Measurements from ENCODE around the gene TXNRD2.
"Not testable (repeated sequence)": the region's sequence is repeated elsewhere in the genome, so short reads cannot be mapped to it uniquely, and the experiment has no call there.

Gene TXNRD2

GRCh38 chr22:19935123-19935718 lies 6.4 kb downstream of the TXNRD2 start:
- not testable (repeated sequence) for H3K27me3 ChIP-seq (ENCODE audit: control insufficient read depth, insufficient read depth, low read length); H3K36me3 ChIP-seq (ENCODE audit: control insufficient read depth, insufficient read depth, low read length); H3K27ac ChIP-seq (ENCODE audit: low read depth, low read length); H3K4me3 ChIP-seq (ENCODE audit: low read depth, low read length); H3K4me1 ChIP-seq (ENCODE audit: control insufficient read depth, insufficient read depth, low read length); H3K9ac ChIP-seq (ENCODE audit: low read length)
- peaks cover 15% of the 10 kb centered on the region for H3K9me3 ChIP-seq (ENCODE audit: control insufficient read depth, insufficient read depth, low read depth, low read length)

- Histone ChIP-seq H3K9me3 (ENCODE audit: control insufficient read depth, insufficient read depth, low read depth, low read length) (peaks cover 15% of the 10 kb centered on the region), H3K36me3 (ENCODE audit: control insufficient read depth, insufficient read depth, low read length) (no peaks in the 10 kb centered on the region), H3K4me3 (ENCODE audit: low read depth, low read length) (no peak overlapping the region), H3K27me3 (ENCODE audit: control insufficient read depth, insufficient read depth, low read length) (no peaks in the 10 kb centered on the region), H3K4me1 (ENCODE audit: control insufficient read depth, insufficient read depth, low read length) (no peaks in the 10 kb centered on the region), H3K9ac (ENCODE audit: low read length) (no peak overlapping the region), H3K27ac (ENCODE audit: low read depth, low read length) (no peak overlapping the region)
Measured at GRCh38 chr22:19933341-19934241, 8.0 kb downstream of the TXNRD2 start.

- no peaks in the 10 kb centered on the region for H3K27me3 ChIP-seq (ENCODE audit: control insufficient read depth, insufficient read depth, low read length)
- H3K27ac ChIP-seq (ENCODE audit: low read depth, low read length): no peak overlapping the region
- H3K9ac ChIP-seq (ENCODE audit: low read length): no peak overlapping the region
- no peaks in the 10 kb centered on the region for H3K4me1 ChIP-seq (ENCODE audit: control insufficient read depth, insufficient read depth, low read length)
- H3K9me3 ChIP-seq (ENCODE audit: control insufficient read depth, insufficient read depth, low read depth, low read length): peaks cover 15% of the 10 kb centered on the region
- no peak overlapping the region for H3K4me3 ChIP-seq (ENCODE audit: low read depth, low read length)
- H3K36me3 ChIP-seq (ENCODE audit: control insufficient read depth, insufficient read depth, low read length): no peaks in the 10 kb centered on the region
Measured at GRCh38 chr22:19932367-19933206, 9.0 kb downstream of the TXNRD2 start.

DNA sequence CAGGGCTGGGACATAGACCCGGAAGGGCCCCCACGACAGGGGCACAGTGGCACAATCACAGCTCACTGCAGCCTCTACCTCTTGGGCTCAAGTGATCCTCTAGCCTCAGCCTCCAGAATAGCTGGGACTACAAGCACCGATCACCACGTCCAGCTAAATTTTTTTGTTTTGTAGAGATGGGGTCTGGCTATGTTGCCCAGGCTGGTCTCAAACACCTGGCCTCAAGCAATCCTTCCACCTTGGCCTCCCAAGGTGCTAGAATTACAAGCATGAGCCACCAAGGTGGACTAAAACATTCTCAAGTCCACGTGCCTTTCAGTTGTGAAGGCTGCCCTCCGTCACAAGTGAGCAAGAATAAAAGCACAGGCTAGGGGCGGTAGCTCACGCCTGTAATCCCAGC lies 10.1 kb downstream of the TXNRD2 start:
- no peak overlapping the region for H3K9ac ChIP-seq (ENCODE audit: low read length)
- H3K4me1 ChIP-seq (ENCODE audit: control insufficient read depth, insufficient read depth, low read length): no peaks in the 10 kb centered on the region
- no peak overlapping the region for H3K4me3 ChIP-seq (ENCODE audit: low read depth, low read length)
- H3K27me3 ChIP-seq (ENCODE audit: control insufficient read depth, insufficient read depth, low read length): no peaks in the 10 kb centered on the region
- H3K9me3 ChIP-seq (ENCODE audit: control insufficient read depth, insufficient read depth, low read depth, low read length): peaks cover 10% of the 10 kb centered on the region
- H3K27ac ChIP-seq (ENCODE audit: low read depth, low read length): no peak overlapping the region
- no peaks in the 10 kb centered on the region for H3K36me3 ChIP-seq (ENCODE audit: control insufficient read depth, insufficient read depth, low read length)

DNA sequence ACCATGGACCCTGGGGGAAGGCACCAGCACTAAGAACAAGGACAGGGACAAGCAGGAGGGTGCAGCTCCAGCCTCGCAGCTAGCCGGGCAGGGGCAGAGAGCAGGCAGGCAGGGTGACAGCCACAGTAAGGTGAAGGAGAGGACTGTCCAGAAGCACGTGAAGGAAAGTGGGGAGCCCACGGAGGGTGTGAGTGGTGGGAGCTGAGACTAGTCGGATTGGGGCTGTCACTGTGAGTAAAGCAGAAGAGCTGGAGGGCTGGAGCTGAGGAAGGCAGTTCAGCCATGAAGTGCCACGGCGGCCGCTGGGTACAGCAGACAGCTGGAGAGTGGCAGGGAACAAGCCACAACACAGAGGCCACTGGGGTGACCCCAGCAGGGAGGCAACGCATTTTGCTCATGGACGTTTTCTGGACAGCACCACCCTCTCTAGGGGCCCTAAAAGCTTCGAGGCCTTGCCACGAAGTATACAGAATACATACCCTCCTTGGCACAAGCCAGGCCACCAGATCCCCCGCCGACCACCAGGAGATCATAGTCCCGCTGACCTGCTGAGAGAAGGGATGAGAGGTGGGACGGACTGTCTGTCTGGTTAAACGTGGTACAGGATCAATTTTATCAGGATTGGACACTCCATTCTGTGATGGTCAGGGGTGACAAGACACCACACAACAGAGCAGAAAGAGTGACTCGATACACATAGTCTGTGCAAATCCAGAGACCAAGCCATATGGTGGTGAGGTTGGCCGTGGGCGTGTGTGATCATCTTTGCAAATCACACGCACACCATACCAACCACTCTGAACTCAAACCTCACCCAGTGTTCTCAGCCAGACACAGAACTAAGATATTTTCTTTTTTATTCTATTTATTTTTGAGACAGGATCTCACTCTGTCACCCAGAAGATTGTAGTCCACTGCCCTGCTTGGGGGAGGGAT lies 10.8 kb downstream of the TXNRD2 start:
- no peak overlapping the region for H3K9ac ChIP-seq (ENCODE audit: low read length)
- peaks cover 3% of the 10 kb centered on the region for H3K9me3 ChIP-seq (ENCODE audit: control insufficient read depth, insufficient read depth, low read depth, low read length)
- H3K4me1 ChIP-seq (ENCODE audit: control insufficient read depth, insufficient read depth, low read length): no peaks in the 10 kb centered on the region
- no peaks in the 10 kb centered on the region for H3K27me3 ChIP-seq (ENCODE audit: control insufficient read depth, insufficient read depth, low read length)
- H3K36me3 ChIP-seq (ENCODE audit: control insufficient read depth, insufficient read depth, low read length): no peaks in the 10 kb centered on the region
- H3K27ac ChIP-seq (ENCODE audit: low read depth, low read length): no peak overlapping the region
- no peak overlapping the region for H3K4me3 ChIP-seq (ENCODE audit: low read depth, low read length)

DNA sequence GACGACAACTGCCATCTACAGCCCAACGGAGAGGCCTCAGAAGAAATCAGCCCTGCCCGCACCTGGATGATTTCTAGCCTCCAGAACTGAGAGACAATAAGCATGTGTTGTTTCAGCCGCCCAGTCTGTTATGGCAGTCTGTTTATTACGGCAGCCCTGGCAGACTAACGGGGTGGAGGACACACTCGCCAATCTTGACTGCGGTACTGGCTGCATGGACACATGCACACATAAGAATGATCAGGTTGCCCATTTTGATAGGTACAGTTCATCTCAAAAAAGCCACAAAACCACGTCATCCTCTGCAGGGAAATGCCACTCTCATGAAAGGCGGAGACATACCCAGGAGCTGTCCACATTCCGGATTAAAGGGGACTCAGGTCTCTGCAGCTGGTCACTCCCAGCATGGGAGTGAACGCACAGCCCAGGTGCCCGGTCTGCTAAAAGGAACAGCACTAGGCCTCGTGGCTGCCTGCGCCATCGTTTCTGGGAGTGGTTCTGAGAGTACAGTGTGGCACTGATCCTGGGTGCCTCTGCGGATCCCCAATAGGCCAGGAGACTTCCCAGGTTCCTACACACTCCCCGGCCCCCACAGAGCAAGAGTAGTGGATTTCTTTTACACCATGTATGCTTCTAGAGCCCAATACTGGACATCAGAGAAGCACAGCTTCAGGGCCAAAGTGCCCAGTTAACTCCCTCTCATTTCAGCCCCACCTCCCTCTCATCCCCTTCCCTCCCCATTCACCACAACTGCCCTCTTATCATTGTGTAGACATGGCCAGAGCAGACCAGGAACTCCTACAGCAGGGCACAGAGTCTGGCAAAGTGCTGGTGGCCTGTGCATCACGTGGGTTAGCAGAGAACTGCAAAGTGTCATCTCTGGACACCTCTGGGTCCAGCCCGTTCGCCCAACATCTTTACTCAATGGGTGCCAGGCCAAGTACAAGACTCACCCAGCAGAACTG lies 11.8 kb downstream of the TXNRD2 start:
- Histone ChIP-seq H3K4me3 (ENCODE audit: low read depth, low read length) (no peak overlapping the region), H3K36me3 (ENCODE audit: control insufficient read depth, insufficient read depth, low read length) (no peaks in the 10 kb centered on the region), H3K9ac (ENCODE audit: low read length) (no peak overlapping the region), H3K27ac (ENCODE audit: low read depth, low read length) (no peak overlapping the region), H3K4me1 (ENCODE audit: control insufficient read depth, insufficient read depth, low read length) (no peaks in the 10 kb centered on the region), H3K9me3 (ENCODE audit: control insufficient read depth, insufficient read depth, low read depth, low read length) (no peaks in the 10 kb centered on the region), H3K27me3 (ENCODE audit: control insufficient read depth, insufficient read depth, low read length) (no peaks in the 10 kb centered on the region)

DNA sequence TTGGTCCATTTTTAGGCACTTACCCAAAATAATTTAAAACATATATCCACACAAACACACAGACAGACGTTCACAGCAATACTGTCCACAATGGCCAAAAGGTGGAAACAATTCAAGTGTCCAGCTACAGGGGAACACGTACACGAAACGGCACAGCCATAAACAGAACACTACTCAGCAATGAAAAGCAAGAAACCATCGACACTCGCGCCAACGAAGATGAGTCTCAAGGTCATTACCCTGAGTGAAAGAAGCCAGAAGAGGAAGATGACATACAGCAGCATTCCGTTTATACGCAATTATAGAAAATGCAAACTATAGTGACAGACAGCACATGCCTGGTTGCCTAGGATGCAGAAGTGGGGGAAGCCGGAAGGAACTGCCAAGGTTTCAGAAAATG lies 13.4 kb downstream of the TXNRD2 start:
- H3K27ac ChIP-seq (ENCODE audit: low read depth, low read length): no peak overlapping the region
- H3K9me3 ChIP-seq (ENCODE audit: control insufficient read depth, insufficient read depth, low read depth, low read length): no peaks in the 10 kb centered on the region
- H3K27me3 ChIP-seq (ENCODE audit: control insufficient read depth, insufficient read depth, low read length): no peaks in the 10 kb centered on the region
- no peaks in the 10 kb centered on the region for H3K4me1 ChIP-seq (ENCODE audit: control insufficient read depth, insufficient read depth, low read length)
- H3K9ac ChIP-seq (ENCODE audit: low read length): no peak overlapping the region
- no peak overlapping the region for H3K4me3 ChIP-seq (ENCODE audit: low read depth, low read length)
- H3K36me3 ChIP-seq (ENCODE audit: control insufficient read depth, insufficient read depth, low read length): no peaks in the 10 kb centered on the region

GRCh38 chr22:19927696-19928095 lies 13.9 kb downstream of the TXNRD2 start:
- no peak overlapping the region for H3K4me3 ChIP-seq (ENCODE audit: low read depth, low read length)
- H3K9me3 ChIP-seq (ENCODE audit: control insufficient read depth, insufficient read depth, low read depth, low read length): no peaks in the 10 kb centered on the region
- no peak overlapping the region for H3K27ac ChIP-seq (ENCODE audit: low read depth, low read length)
- no peaks in the 10 kb centered on the region for H3K4me1 ChIP-seq (ENCODE audit: control insufficient read depth, insufficient read depth, low read length)
- H3K27me3 ChIP-seq (ENCODE audit: control insufficient read depth, insufficient read depth, low read length): no peaks in the 10 kb centered on the region
- no peaks in the 10 kb centered on the region for H3K36me3 ChIP-seq (ENCODE audit: control insufficient read depth, insufficient read depth, low read length)
- H3K9ac ChIP-seq (ENCODE audit: low read length): no peak overlapping the region

DNA sequence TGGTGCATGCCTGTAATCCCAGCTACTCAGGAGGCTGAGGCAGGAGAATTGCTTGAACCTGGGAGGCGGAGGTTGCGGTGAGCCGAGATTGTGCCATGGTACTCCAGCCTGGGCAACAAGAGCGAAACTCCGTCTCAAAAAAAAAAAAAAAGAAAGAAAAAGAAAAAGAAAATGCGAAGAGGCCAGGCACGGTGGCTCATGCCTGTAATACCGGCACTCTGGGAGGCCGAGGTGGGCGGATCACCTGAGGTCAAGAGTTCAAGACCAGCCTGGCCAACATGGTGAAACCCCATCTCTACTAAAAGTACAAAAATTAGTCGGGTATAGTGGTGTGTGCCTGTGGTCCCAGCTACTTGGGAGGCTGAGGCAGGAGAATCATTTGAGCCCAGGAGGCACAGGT lies 15.6 kb downstream of the TXNRD2 start:
- not testable (repeated sequence) for H3K27me3 ChIP-seq (ENCODE audit: control insufficient read depth, insufficient read depth, low read length); H3K4me3 ChIP-seq (ENCODE audit: low read depth, low read length); H3K36me3 ChIP-seq (ENCODE audit: control insufficient read depth, insufficient read depth, low read length); H3K4me1 ChIP-seq (ENCODE audit: control insufficient read depth, insufficient read depth, low read length); H3K9ac ChIP-seq (ENCODE audit: low read length); H3K9me3 ChIP-seq (ENCODE audit: control insufficient read depth, insufficient read depth, low read depth, low read length); H3K27ac ChIP-seq (ENCODE audit: low read depth, low read length)
